Astrocyte (in vitro differentiated cells and primary cell): Measurements from ENCODE around the gene LPGAT1. TPM values are rescaled to one million over a fixed set of nuclear protein-coding genes. Genes with fewer than 3 reads are reported as not detected.

Experiments used
- DNase-seq: peaks from one replicate; pipeline ENCODE4 v3.0.0-alpha.2; 2010; ENCODE audit warnings: low read depth
- FAIRE-seq: peaks from 2 replicates; lab custom pipeline; 2011; peaks lifted over from hg19 to GRCh38; lab: Jason Lieb, UNC
- H2AFZ ChIP-seq: 2 replicates; pipeline ENCODE4 v1.6.0; 2012; ENCODE audit warnings: low read depth, low read length, inconsistent platforms
- H3K27ac ChIP-seq: 2 replicates; pipeline ENCODE4 v1.5.1; 2011; ENCODE audit warnings: low read depth, low read length, inconsistent platforms
- H3K27me3 ChIP-seq: 2 replicates; pipeline ENCODE4 v1.6.0; 2011; ENCODE audit warnings: low read length, inconsistent platforms; ENCODE audit not compliant: insufficient read depth
- H3K36me3 ChIP-seq: 2 replicates; pipeline ENCODE4 v1.5.1; 2011; ENCODE audit warnings: low read length, inconsistent platforms; ENCODE audit not compliant: insufficient read depth
- H3K4me1 ChIP-seq: 2 replicates; pipeline ENCODE4 v1.5.1; 2011; ENCODE audit warnings: low read length, inconsistent platforms; ENCODE audit not compliant: insufficient read depth
- H3K4me2 ChIP-seq: 2 replicates; pipeline ENCODE4 v1.6.0; 2012; ENCODE audit warnings: low read length, inconsistent platforms
- H3K4me3 ChIP-seq: 2 replicates; pipeline ENCODE4 v1.5.1; 2011; ENCODE audit warnings: low read depth, mild to moderate bottlenecking, low read length, inconsistent platforms; ENCODE audit not compliant: insufficient read depth
- H3K79me2 ChIP-seq: 2 replicates; pipeline ENCODE4 v1.6.0; 2012; ENCODE audit warnings: mild to moderate bottlenecking, low read length, inconsistent platforms; ENCODE audit not compliant: insufficient read depth
- H3K9ac ChIP-seq: 2 replicates; pipeline ENCODE4 v1.6.0; 2012; ENCODE audit warnings: mild to moderate bottlenecking, low read length, inconsistent platforms
- H3K9me3 ChIP-seq: 2 replicates; pipeline ENCODE4 v1.5.1; 2012; ENCODE audit warnings: low read depth, mild to moderate bottlenecking, low read length, inconsistent platforms; ENCODE audit not compliant: insufficient read depth
- H4K20me1 ChIP-seq: 2 replicates; pipeline ENCODE4 v1.6.0; 2012; ENCODE audit warnings: low read length, inconsistent platforms; ENCODE audit not compliant: insufficient read depth
- H3K27ac Mint-ChIP-seq: one replicate; pipeline ENCODE4 v1.8.0; 2021; ENCODE audit warnings: mild to moderate bottlenecking, mixed read lengths; ENCODE audit not compliant: unreplicated experiment
- H3K27me3 Mint-ChIP-seq: one replicate; pipeline ENCODE4 v1.8.0; 2021; ENCODE audit warnings: low read depth, mixed read lengths; ENCODE audit not compliant: unreplicated experiment
- H3K36me3 Mint-ChIP-seq: one replicate; pipeline ENCODE4 v1.8.0; 2021; ENCODE audit warnings: low read depth, mixed read lengths; ENCODE audit not compliant: unreplicated experiment
- H3K4me1 Mint-ChIP-seq: one replicate; pipeline ENCODE4 v1.8.0; 2021; ENCODE audit warnings: low read depth, mixed read lengths; ENCODE audit not compliant: unreplicated experiment
- H3K4me3 Mint-ChIP-seq: one replicate; pipeline ENCODE4 v1.8.0; 2021; ENCODE audit warnings: mild to moderate bottlenecking, moderate library complexity, mixed read lengths; ENCODE audit not compliant: unreplicated experiment
- H3K9me3 Mint-ChIP-seq: one replicate; pipeline ENCODE4 v1.8.0; 2021; ENCODE audit warnings: mild to moderate bottlenecking, mixed read lengths; ENCODE audit not compliant: unreplicated experiment
- CTCF ChIP-seq: IDR thresholded peaks from 2 replicates; pipeline ENCODE4 v1.5.1; 2011; ENCODE audit warnings: low read depth, mild to moderate bottlenecking, inconsistent platforms, low read length, moderate library complexity; ENCODE audit not compliant: insufficient read depth
- EZH2 ChIP-seq: IDR thresholded peaks from 2 replicates; pipeline ENCODE4 v1.6.1; 2012; ENCODE audit warnings: mild to moderate bottlenecking, low read length, inconsistent platforms; ENCODE audit not compliant: insufficient read depth
- total RNA-seq: library from RNA; stranded (reverse); gene quantifications from 2 replicates; pipeline ENCODE4 v1.2.1, GENCODE V29; 2021

Gene LPGAT1
- total RNA-seq, 1 donor from 2014 or later, result 36.7 TPM

GRCh38 chr1:211839106-211839505 lies 8.5 kb upstream of the LPGAT1 start:
- Histone ChIP-seq H3K27me3 (no peaks in the 10 kb centered on the region), H3K4me3 (no peak overlapping the region), H3K27ac (no peak overlapping the region), H3K4me2 (no peak overlapping the region), H3K9me3 (no peaks in the 10 kb centered on the region), H3K79me2 (no peaks in the 10 kb centered on the region), H3K36me3 (no peaks in the 10 kb centered on the region), H3K4me1 (no peaks in the 10 kb centered on the region), H3K9ac (no peak overlapping the region), H4K20me1 (no peaks in the 10 kb centered on the region), H2AFZ (no peak overlapping the region)
- H3K27me3 Mint-ChIP-seq, result peaks cover 7% of the 10 kb centered on the region
- no peaks in the 10 kb centered on the region for H3K9me3 Mint-ChIP-seq
- no peaks in the 10 kb centered on the region for H3K4me1 Mint-ChIP-seq
- H3K4me3 Mint-ChIP-seq, result no peak overlapping the region
- H3K27ac Mint-ChIP-seq, result no peak overlapping the region
- no peak for TF ChIP-seq EZH2
- TF ChIP-seq CTCF, result no peak
- no peaks in the 10 kb centered on the region for H3K36me3 Mint-ChIP-seq
- DNase-seq, result no peak
- FAIRE-seq, result no peak

GRCh38 chr1:211833174-211833820 lies 2.7 kb upstream of the LPGAT1 start:
- Histone ChIP-seq H3K4me3 (no peak overlapping the region), H3K4me1 (no peaks in the 10 kb centered on the region), H3K27ac (no peak overlapping the region), H3K9me3 (no peaks in the 10 kb centered on the region), H2AFZ (no peak overlapping the region), H3K79me2 (peaks cover 4% of the 10 kb centered on the region), H3K36me3 (no peaks in the 10 kb centered on the region), H3K9ac (no peak overlapping the region), H3K27me3 (no peaks in the 10 kb centered on the region), H4K20me1 (peaks cover 4% of the 10 kb centered on the region), H3K4me2 (no peak overlapping the region)
- no peak overlapping the region for H3K27ac Mint-ChIP-seq
- H3K9me3 Mint-ChIP-seq, result no peaks in the 10 kb centered on the region
- no peaks in the 10 kb centered on the region for H3K36me3 Mint-ChIP-seq
- no peak for TF ChIP-seq EZH2
- TF ChIP-seq CTCF, result no peak
- no peak for FAIRE-seq
- no peak for DNase-seq
- no peak overlapping the region for H3K4me3 Mint-ChIP-seq
- H3K27me3 Mint-ChIP-seq, result peaks cover 8% of the 10 kb centered on the region
- peaks cover 5% of the 10 kb centered on the region for H3K4me1 Mint-ChIP-seq

GRCh38 chr1:211832661-211833060 lies 2.1 kb upstream of the LPGAT1 start:
- no peak overlapping the region for H3K4me2 ChIP-seq
- H3K4me1 ChIP-seq, result no peaks in the 10 kb centered on the region
- no peak overlapping the region for H3K4me3 Mint-ChIP-seq
- H4K20me1 ChIP-seq, result peaks cover 6% of the 10 kb centered on the region
- no peak overlapping the region for H2AFZ ChIP-seq
- H3K27ac ChIP-seq, result no peak overlapping the region
- no peak overlapping the region for H3K9ac ChIP-seq
- FAIRE-seq, result no peak
- no peaks in the 10 kb centered on the region for H3K27me3 ChIP-seq
- peaks cover 8% of the 10 kb centered on the region for H3K79me2 ChIP-seq
- H3K27me3 Mint-ChIP-seq, result peaks cover 8% of the 10 kb centered on the region
- H3K27ac Mint-ChIP-seq, result no peak overlapping the region
- no peaks in the 10 kb centered on the region for H3K9me3 ChIP-seq
- H3K4me1 Mint-ChIP-seq, result peaks cover 8% of the 10 kb centered on the region
- no peak for TF ChIP-seq CTCF
- no peak for TF ChIP-seq EZH2
- no peak overlapping the region for H3K4me3 ChIP-seq
- no peaks in the 10 kb centered on the region for H3K36me3 ChIP-seq
- DNase-seq, result no peak
- H3K36me3 Mint-ChIP-seq, result no peaks in the 10 kb centered on the region
- no peaks in the 10 kb centered on the region for H3K9me3 Mint-ChIP-seq
